Liver (tissue), 9 donors: Measurements from ENCODE around the gene TMEM86B. TPM values are rescaled to one million over a fixed set of nuclear protein-coding genes. Genes with fewer than 3 reads are reported as not detected.

Experiments used
- DNase-seq: peaks from one replicate; pipeline ENCODE4 v3.0.0-alpha.2; 2017; ENCODE audit warnings: low spot score
- H3K27ac ChIP-seq, 2 donors: one replicate each; pipeline ENCODE4 v1.7.0; 2013; ENCODE audit warnings: inconsistent platforms in 2 of 2, low read length in 2 of 2, control low read depth in 1 of 2, low read depth in 1 of 2, mild to moderate bottlenecking in 1 of 2
- H3K27me3 ChIP-seq, 4 donors: one replicate each; pipeline versions ENCODE4 v1.6.1 to v1.7.0; 2013; ENCODE audit warnings: low read length in 3 of 4, inconsistent platforms in 1 of 4, mild to moderate bottlenecking in 1 of 4, moderate library complexity in 1 of 4; ENCODE audit not compliant: control insufficient read depth in 4 of 4, insufficient read depth in 4 of 4
- H3K36me3 ChIP-seq, 4 donors: one replicate each; pipeline versions ENCODE4 v1.6.1 to v1.7.0; 2013; ENCODE audit warnings: low read length in 3 of 4, mild to moderate bottlenecking in 3 of 4, low read depth in 1 of 4, moderate library complexity in 1 of 4; ENCODE audit not compliant: control insufficient read depth in 4 of 4, insufficient read depth in 3 of 4
- H3K4me1 ChIP-seq, 4 donors: one replicate each; pipeline versions ENCODE4 v1.6.1 to v1.7.0; 2013; ENCODE audit warnings: low read length in 3 of 4, mild to moderate bottlenecking in 3 of 4, moderate library complexity in 1 of 4; ENCODE audit not compliant: control insufficient read depth in 4 of 4, insufficient read depth in 4 of 4
- H3K4me3 ChIP-seq, 3 donors: one replicate each; pipeline versions ENCODE4 v1.6.1 to v1.7.0; 2013; ENCODE audit warnings: low read length in 3 of 3, control low read depth in 1 of 3, low read depth in 1 of 3, mild to moderate bottlenecking in 1 of 3
- H3K9ac ChIP-seq, 2 donors: one replicate each; pipeline ENCODE4 v1.7.0; 2013; ENCODE audit warnings: low read length in 2 of 2, mild to moderate bottlenecking in 2 of 2, moderate library complexity in 2 of 2, control low read depth in 1 of 2, low read depth in 1 of 2
- H3K9me3 ChIP-seq, 4 donors: one replicate each; pipeline versions ENCODE4 v1.6.1 to v1.7.0; 2013; ENCODE audit warnings: low read length in 3 of 4; ENCODE audit not compliant: control insufficient read depth in 4 of 4
- EGR1 ChIP-seq, 2 donors: IDR thresholded peaks; 2 replicates each; pipeline ENCODE4 v1.6.1; 2016 to 2018; ENCODE audit warnings: antibody characterized with exemption in 2 of 2, low read depth in 2 of 2
- FOXA1 ChIP-seq: IDR thresholded peaks from 2 replicates; pipeline ENCODE4 v1.6.1; 2016; ENCODE audit warnings: antibody characterized with exemption
- FOXA2 ChIP-seq: IDR thresholded peaks from 2 replicates; pipeline ENCODE4 v1.6.1; 2016; ENCODE audit warnings: antibody characterized with exemption
- GABPA ChIP-seq, 2 donors: IDR thresholded peaks in 1 of 2; conservative IDR thresholded peaks in 1 of 2; 2 replicates each; pipeline ENCODE4 v1.6.1; 2016; ENCODE audit warnings: antibody characterized with exemption in 2 of 2, mild to moderate bottlenecking in 1 of 2, moderate library complexity in 1 of 2
- HNF4A ChIP-seq, 2 donors: conservative IDR thresholded peaks; 2 replicates each; pipeline ENCODE4 v1.6.1; 2016; ENCODE audit warnings: antibody characterized with exemption in 2 of 2, mild to moderate bottlenecking in 2 of 2
- HNF4G ChIP-seq: IDR thresholded peaks from 2 replicates; pipeline ENCODE4 v1.6.1; 2016; ENCODE audit warnings: antibody characterized with exemption
- JUND ChIP-seq, 2 donors: IDR thresholded peaks; 2 replicates each; pipeline ENCODE4 v1.6.1; 2016; ENCODE audit warnings: antibody characterized with exemption in 2 of 2
- NR2F2 ChIP-seq: IDR thresholded peaks from 2 replicates; pipeline ENCODE4 v1.6.1; 2016; ENCODE audit warnings: antibody characterized with exemption
- RAD21 ChIP-seq, 2 donors: IDR thresholded peaks; 2 replicates each; pipeline ENCODE4 v1.6.1; 2016; ENCODE audit warnings: antibody characterized with exemption in 2 of 2, mild to moderate bottlenecking in 2 of 2
- RXRA ChIP-seq, 2 donors: IDR thresholded peaks; 2 replicates each; pipeline ENCODE4 v1.6.1; 2017 to 2018; ENCODE audit warnings: antibody characterized with exemption in 2 of 2, mild to moderate bottlenecking in 1 of 2
- TAF1 ChIP-seq: conservative IDR thresholded peaks from 2 replicates; pipeline ENCODE4 v1.6.1; 2016; ENCODE audit warnings: antibody characterized with exemption, mild to moderate bottlenecking
- YY1 ChIP-seq: IDR thresholded peaks from 2 replicates; pipeline ENCODE4 v1.6.1; 2016; ENCODE audit warnings: antibody characterized with exemption, mild to moderate bottlenecking
- WGBS: extraction: QIAGEN DNeasy Blood & Tissue Kit; methylation state at CpG from one replicate; pipeline ENCODE4 v1.1.7; 2013; 5-methylcytosine and 5-hydroxymethylcytosine counted together
- polyA plus RNA-seq, 2 donors: library from polyadenylated mRNA; stranded (reverse) in 1 of 2; unstranded in 1 of 2; fragments of 200-250 nt in 1 of 2; fragments of >200 nt in 1 of 2; fragmentation: Nextera tagmentation in 1 of 2; extraction: Ambion mirVana in 1 of 2; gene quantifications; one replicate each; pipeline versions ENCODE4 v1.2.1 to v1.2.3, GENCODE V29; 2013 to 2015
- total RNA-seq, 2 donors: library from RNA; depleted of rRNA; stranded (reverse); fragments of >200 nt; gene quantifications; one replicate each; pipeline ENCODE4 v1.2.3, GENCODE V29; 2014
- TF ChIP-seq, protein P1 (sequence below): IDR thresholded peaks from 2 replicates; pipeline ENCODE4 v1.6.1; 2016; ENCODE audit warnings: antibody characterized with exemption
- TF ChIP-seq, protein P2 (sequence below): fragments of 150-350 bp; IDR thresholded peaks from 2 replicates; pipeline ENCODE4 v1.5.1; 2017; ENCODE audit warnings: improper control_type of control experiment, low read depth, low read length; ENCODE audit not compliant: missing input control
- TF ChIP-seq, protein P3 (sequence below): IDR thresholded peaks from 2 replicates; pipeline ENCODE4 v1.6.1; 2016; ENCODE audit warnings: antibody characterized with exemption
- TF ChIP-seq, protein P4 (sequence below): IDR thresholded peaks from 2 replicates; pipeline ENCODE4 v1.6.1; 2016; ENCODE audit warnings: antibody characterized with exemption, mild to moderate bottlenecking
- TF ChIP-seq, protein P5 (sequence below): IDR thresholded peaks from 2 replicates; pipeline ENCODE4 v1.6.1; 2016; ENCODE audit warnings: antibody characterized with exemption
- donor health status: healthy.
- donor health status: healthy.
- donor health status: healthy.
- donor health status: healthy.
- donor health status: healthy.

The TMEM86B gene
- total and polyA plus RNA-seq, 4 donors = 4.8 to 20.1 (median 16.6) TPM

DNA sequence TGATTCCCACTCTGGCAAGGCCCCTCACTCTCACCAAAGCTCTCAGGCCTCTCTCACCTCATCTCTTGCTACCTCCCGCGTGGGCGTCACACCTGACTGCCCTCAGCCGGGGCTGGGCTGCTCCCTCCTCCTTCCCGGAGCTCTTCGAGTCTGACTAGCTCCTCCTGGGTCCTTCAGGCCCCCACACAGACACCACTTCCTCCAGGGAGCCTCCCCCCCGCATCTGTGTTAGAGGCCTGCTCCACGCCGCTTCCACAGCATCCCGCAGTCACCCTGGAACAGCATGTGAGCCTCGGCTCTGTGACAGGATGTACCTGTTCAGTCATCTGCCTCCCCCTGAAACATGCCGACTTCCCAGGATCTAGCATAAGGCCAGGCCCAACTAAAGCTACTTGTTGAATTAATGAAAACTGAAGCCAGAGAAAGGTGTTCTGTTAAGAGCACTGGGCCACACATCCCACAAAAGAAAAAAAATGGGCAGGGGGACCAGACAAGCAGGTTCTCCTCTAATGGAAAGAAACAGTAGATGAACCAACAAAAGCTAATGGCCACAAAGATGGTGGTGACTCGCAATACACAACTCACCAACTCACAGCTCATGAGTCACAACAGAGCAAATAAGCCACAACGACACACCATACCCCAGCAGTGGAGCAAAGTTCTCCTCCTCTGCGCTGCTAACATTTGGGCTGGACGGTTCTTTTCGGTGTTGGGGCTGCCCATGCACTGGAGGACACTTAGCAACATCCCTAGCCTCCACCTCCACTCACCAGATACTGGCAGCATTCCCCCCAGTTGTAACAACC, 27.3 kb upstream of the TMEM86B start:
- no peaks in the 10 kb centered on the region for H3K36me3 ChIP-seq
- DNase-seq = no peak
- H3K9ac ChIP-seq = no peak overlapping the region
- no peak overlapping the region for H3K4me3 ChIP-seq
- no peaks in the 10 kb centered on the region for H3K27me3 ChIP-seq
- TF ChIP-seq RAD21 (IDR thresholded peaks at IDR 0.05) = no peak
- no peak for TF ChIP-seq EGR1 (IDR thresholded peaks at IDR 0.05; ENCODE audit: low read depth in 2 of 2)
- no peak for TF ChIP-seq HNF4G
- TF ChIP-seq GABPA (IDR thresholded peaks at IDR 0.05 in 1 of 2, conservative IDR thresholded peaks at IDR 0.05 in 1 of 2) = no peak
- TF ChIP-seq YY1 = no peak
- TF ChIP-seq, protein P1, sequence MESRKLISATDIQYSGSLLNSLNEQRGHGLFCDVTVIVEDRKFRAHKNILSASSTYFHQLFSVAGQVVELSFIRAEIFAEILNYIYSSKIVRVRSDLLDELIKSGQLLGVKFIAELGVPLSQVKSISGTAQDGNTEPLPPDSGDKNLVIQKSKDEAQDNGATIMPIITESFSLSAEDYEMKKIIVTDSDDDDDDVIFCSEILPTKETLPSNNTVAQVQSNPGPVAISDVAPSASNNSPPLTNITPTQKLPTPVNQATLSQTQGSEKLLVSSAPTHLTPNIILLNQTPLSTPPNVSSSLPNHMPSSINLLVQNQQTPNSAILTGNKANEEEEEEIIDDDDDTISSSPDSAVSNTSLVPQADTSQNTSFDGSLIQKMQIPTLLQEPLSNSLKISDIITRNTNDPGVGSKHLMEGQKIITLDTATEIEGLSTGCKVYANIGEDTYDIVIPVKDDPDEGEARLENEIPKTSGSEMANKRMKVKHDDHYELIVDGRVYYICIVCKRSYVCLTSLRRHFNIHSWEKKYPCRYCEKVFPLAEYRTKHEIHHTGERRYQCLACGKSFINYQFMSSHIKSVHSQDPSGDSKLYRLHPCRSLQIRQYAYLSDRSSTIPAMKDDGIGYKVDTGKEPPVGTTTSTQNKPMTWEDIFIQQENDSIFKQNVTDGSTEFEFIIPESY = no peak
- no peak for TF ChIP-seq FOXA2
- no peak for TF ChIP-seq TAF1
- TF ChIP-seq, protein P2, sequence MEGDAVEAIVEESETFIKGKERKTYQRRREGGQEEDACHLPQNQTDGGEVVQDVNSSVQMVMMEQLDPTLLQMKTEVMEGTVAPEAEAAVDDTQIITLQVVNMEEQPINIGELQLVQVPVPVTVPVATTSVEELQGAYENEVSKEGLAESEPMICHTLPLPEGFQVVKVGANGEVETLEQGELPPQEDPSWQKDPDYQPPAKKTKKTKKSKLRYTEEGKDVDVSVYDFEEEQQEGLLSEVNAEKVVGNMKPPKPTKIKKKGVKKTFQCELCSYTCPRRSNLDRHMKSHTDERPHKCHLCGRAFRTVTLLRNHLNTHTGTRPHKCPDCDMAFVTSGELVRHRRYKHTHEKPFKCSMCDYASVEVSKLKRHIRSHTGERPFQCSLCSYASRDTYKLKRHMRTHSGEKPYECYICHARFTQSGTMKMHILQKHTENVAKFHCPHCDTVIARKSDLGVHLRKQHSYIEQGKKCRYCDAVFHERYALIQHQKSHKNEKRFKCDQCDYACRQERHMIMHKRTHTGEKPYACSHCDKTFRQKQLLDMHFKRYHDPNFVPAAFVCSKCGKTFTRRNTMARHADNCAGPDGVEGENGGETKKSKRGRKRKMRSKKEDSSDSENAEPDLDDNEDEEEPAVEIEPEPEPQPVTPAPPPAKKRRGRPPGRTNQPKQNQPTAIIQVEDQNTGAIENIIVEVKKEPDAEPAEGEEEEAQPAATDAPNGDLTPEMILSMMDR = no peak
- TF ChIP-seq FOXA1 = no peak
- TF ChIP-seq, protein P3, sequence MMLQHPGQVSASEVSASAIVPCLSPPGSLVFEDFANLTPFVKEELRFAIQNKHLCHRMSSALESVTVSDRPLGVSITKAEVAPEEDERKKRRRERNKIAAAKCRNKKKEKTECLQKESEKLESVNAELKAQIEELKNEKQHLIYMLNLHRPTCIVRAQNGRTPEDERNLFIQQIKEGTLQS = no peak
- no peak for TF ChIP-seq NR2F2
- no peak for TF ChIP-seq RXRA (IDR thresholded peaks at IDR 0.05)
- TF ChIP-seq, protein P4, sequence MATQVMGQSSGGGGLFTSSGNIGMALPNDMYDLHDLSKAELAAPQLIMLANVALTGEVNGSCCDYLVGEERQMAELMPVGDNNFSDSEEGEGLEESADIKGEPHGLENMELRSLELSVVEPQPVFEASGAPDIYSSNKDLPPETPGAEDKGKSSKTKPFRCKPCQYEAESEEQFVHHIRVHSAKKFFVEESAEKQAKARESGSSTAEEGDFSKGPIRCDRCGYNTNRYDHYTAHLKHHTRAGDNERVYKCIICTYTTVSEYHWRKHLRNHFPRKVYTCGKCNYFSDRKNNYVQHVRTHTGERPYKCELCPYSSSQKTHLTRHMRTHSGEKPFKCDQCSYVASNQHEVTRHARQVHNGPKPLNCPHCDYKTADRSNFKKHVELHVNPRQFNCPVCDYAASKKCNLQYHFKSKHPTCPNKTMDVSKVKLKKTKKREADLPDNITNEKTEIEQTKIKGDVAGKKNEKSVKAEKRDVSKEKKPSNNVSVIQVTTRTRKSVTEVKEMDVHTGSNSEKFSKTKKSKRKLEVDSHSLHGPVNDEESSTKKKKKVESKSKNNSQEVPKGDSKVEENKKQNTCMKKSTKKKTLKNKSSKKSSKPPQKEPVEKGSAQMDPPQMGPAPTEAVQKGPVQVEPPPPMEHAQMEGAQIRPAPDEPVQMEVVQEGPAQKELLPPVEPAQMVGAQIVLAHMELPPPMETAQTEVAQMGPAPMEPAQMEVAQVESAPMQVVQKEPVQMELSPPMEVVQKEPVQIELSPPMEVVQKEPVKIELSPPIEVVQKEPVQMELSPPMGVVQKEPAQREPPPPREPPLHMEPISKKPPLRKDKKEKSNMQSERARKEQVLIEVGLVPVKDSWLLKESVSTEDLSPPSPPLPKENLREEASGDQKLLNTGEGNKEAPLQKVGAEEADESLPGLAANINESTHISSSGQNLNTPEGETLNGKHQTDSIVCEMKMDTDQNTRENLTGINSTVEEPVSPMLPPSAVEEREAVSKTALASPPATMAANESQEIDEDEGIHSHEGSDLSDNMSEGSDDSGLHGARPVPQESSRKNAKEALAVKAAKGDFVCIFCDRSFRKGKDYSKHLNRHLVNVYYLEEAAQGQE = no peak
- no peak for TF ChIP-seq JUND (IDR thresholded peaks at IDR 0.05)
- TF ChIP-seq HNF4A (conservative IDR thresholded peaks at IDR 0.05) = no peak
- TF ChIP-seq, protein P5, sequence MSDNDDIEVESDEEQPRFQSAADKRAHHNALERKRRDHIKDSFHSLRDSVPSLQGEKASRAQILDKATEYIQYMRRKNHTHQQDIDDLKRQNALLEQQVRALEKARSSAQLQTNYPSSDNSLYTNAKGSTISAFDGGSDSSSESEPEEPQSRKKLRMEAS = no peak
- peaks cover 2 to 57% (median 36%) of the 10 kb centered on the region in 4 donors for H3K4me1 ChIP-seq
- 72% methylated on average over 17 of the region's 17 CpGs for WGBS
- H3K27ac ChIP-seq = peak overlapping the region; percentile 33 to 82
- no peaks in the 10 kb centered on the region for H3K9me3 ChIP-seq
